B cell (primary cell): ENCODE data around the gene ERCC4. TPM values are rescaled to one million over a fixed set of nuclear protein-coding genes. Genes with fewer than 3 reads are reported as not detected.

Experiments
- ATAC-seq: fragments of 200-7000 bp; cut with Tn5 transposase; one replicate; pipeline ENCODE4 v1.10.0; 2021; ENCODE audit warnings: low read depth, mild to moderate bottlenecking, moderate number of reproducible peaks, moderate library complexity
- CTCF ChIA-PET: fragments of 350-600 bp; sonication (Branson Sonifier 250); formaldehyde crosslinking; loops from one replicate; lab custom pipeline; 2021; ENCODE audit warnings: antibody characterized with exemption, inconsistent platforms; lab: Charles Lee
- POLR2A ChIA-PET: fragments of 350-600 bp; sonication (Branson Sonifier 250); formaldehyde crosslinking; loops from one replicate; lab custom pipeline; 2021; ENCODE audit warnings: antibody characterized with exemption; lab: Charles Lee
- DNase-seq: peaks from one replicate; pipeline ENCODE4 v3.0.0; 2013
- H2AFZ ChIP-seq: 2 replicates; pipeline ENCODE4 v1.6.1; 2012; ENCODE audit warnings: mild to moderate bottlenecking, low read depth, low read length; ENCODE audit not compliant: insufficient read depth, poor library complexity, severe bottlenecking
- H3K27ac ChIP-seq, 2 donors: 1 replicate in 1 of 2; 2 replicates in 1 of 2; pipeline ENCODE4 v1.5.1; 2012 to 2013; ENCODE audit warnings: low read length in 2 of 2, mild to moderate bottlenecking in 2 of 2, moderate library complexity in 1 of 2
- H3K27me3 ChIP-seq, 4 experiments: fragments of 200-600 bp in 1 of 4; sonication (generic) in 1 of 4; replicated peaks in 1 of 4; 1 replicate in 2 of 4; 2 replicates in 2 of 4; pipeline versions ENCODE4 v1.6.1 to v1.7.0; 2013 to 2016; ENCODE audit warnings: low read length in 3 of 4, mild to moderate bottlenecking in 2 of 4, mixed read lengths in 1 of 4, moderate library complexity in 1 of 4; ENCODE audit not compliant: insufficient read depth in 4 of 4, control insufficient read depth in 3 of 4; ENCODE audit errors: control extremely low read depth in 1 of 4
- H3K36me3 ChIP-seq, 2 experiments: replicated peaks in 1 of 2; 1 replicate in 1 of 2; 2 replicates in 1 of 2; pipeline versions ENCODE4 v1.6.1 to v1.7.1; 2013; ENCODE audit warnings: low read length in 1 of 2; ENCODE audit not compliant: insufficient read depth in 2 of 2, control insufficient read depth in 1 of 2; ENCODE audit errors: control extremely low read depth in 1 of 2, extremely low read depth in 1 of 2
- H3K4me1 ChIP-seq, 2 donors: fragments of 200-600 bp in 1 of 2; sonication (generic) in 1 of 2; 1 replicate in 1 of 2; 2 replicates in 1 of 2; pipeline versions ENCODE4 v1.5.1 to v1.6.1; 2013 to 2017; ENCODE audit warnings: low read length in 2 of 2; ENCODE audit not compliant: control insufficient read depth in 2 of 2, insufficient read depth in 2 of 2
- H3K4me2 ChIP-seq: replicated peaks from 2 replicates; pipeline ENCODE3; 2012; ENCODE audit warnings: mild to moderate bottlenecking, low read depth, low read length; ENCODE audit not compliant: poor library complexity, severe bottlenecking
- H3K4me3 ChIP-seq, 5 experiments: fragments of 200-600 bp in 1 of 5; sonication (generic) in 1 of 5; 1 replicate in 3 of 5; 2 replicates in 2 of 5; pipeline versions ENCODE4 v1.5.1 to v1.7.0; 2011 to 2016; ENCODE audit warnings: low read length in 4 of 5, mild to moderate bottlenecking in 4 of 5, low read depth in 2 of 5, control low read depth in 1 of 5, moderate library complexity in 1 of 5; ENCODE audit not compliant: insufficient read depth in 1 of 5; ENCODE audit errors: control extremely low read depth in 1 of 5, extremely low read depth in 1 of 5
- H3K79me2 ChIP-seq: fragments of 200-600 bp; sonication (generic); one replicate; pipeline ENCODE4 v1.6.0; 2016; ENCODE audit warnings: low read length; ENCODE audit not compliant: control insufficient read depth, insufficient read depth
- H3K9ac ChIP-seq: fragments of 200-600 bp; sonication (generic); 2 replicates; pipeline ENCODE4 v1.6.1; 2017; ENCODE audit warnings: mild to moderate bottlenecking, low read length, moderate library complexity
- H3K9me3 ChIP-seq, 3 donors: one replicate each; pipeline versions ENCODE4 v1.6.1 to v1.7.1; 2013; ENCODE audit warnings: low read length in 2 of 3; ENCODE audit not compliant: control insufficient read depth in 2 of 3, insufficient read depth in 1 of 3; ENCODE audit errors: control extremely low read depth in 1 of 3
- H4K20me1 ChIP-seq: 2 replicates; pipeline ENCODE4 v1.6.0; 2012; ENCODE audit warnings: mild to moderate bottlenecking, low read length; ENCODE audit not compliant: insufficient read depth, control insufficient read depth, poor library complexity, severe bottlenecking
- H3K27ac Mint-ChIP-seq: one replicate; pipeline ENCODE4 v1.8.0; 2021; ENCODE audit warnings: mixed read lengths
- H3K27me3 Mint-ChIP-seq: one replicate; pipeline ENCODE4 v1.8.0; 2021; ENCODE audit warnings: mixed read lengths
- H3K4me1 Mint-ChIP-seq: one replicate; pipeline ENCODE4 v1.8.0; 2021; ENCODE audit warnings: mixed read lengths
- H3K4me3 Mint-ChIP-seq: one replicate; pipeline ENCODE4 v1.8.0; 2021; ENCODE audit warnings: mixed read lengths
- H3K9me3 Mint-ChIP-seq: one replicate; pipeline ENCODE4 v1.8.0; 2022; ENCODE audit warnings: mixed read lengths; ENCODE audit not compliant: insufficient read depth
- CTCF ChIP-seq: fragments of 200-600 bp; IDR thresholded peaks from one replicate; pipeline ENCODE4 v1.8.0; 2022; ENCODE audit warnings: antibody characterized with exemption, mild to moderate bottlenecking
- EZH2 ChIP-seq: IDR thresholded peaks from 2 replicates; pipeline ENCODE4 v1.6.1; 2012; ENCODE audit warnings: borderline replicate concordance, low read depth, mild to moderate bottlenecking, moderate library complexity, low read length; ENCODE audit not compliant: insufficient read depth, poor library complexity, severe bottlenecking
- WGBS: methylation state at CpG from one replicate; pipeline ENCODE4 v1.1.5; 2013; ENCODE audit warnings: missing lambda C conversion rate; ENCODE audit not compliant: insufficient coverage; 5-methylcytosine and 5-hydroxymethylcytosine counted together
- intact Hi-C: fragments of 100-400 bp; cut with micrococcal nuclease; formaldehyde crosslinking; loops from one replicate; pipeline ENCODE4 v1.10.0; 2022
- polyA plus RNA-seq: library from polyadenylated mRNA; depleted of rRNA; stranded (reverse); fragments of >200 nt; gene quantifications from 2 replicates; pipeline ENCODE4 v1.2.3, GENCODE V29; 2012
- total RNA-seq, 2 donors: library from RNA; stranded (reverse); fragments of 120-200 nt in 1 of 2; gene quantifications; 1 replicate in 1 of 2; 2 replicates in 1 of 2; pipeline versions ENCODE4 v1.2.3 to v1.2.4, GENCODE V29; 2013 to 2022

ERCC4 gene
- total and polyA plus RNA-seq, 2 donors (not counting 1 experiment from before 2014, with no cell fraction given), result 1.0 to 11.9 TPM

GRCh38 chr16:13997933-13998332, 78.0 kb downstream of the ERCC4 start:
- Mint-ChIP-seq H3K4me3 (peak overlapping the region; percentile 17), H3K27me3 (no peaks in the 10 kb centered on the region), H3K9me3 (peaks cover 3% of the 10 kb centered on the region), H3K27ac (peak overlapping the region; percentile 84), H3K4me1 (peaks cover 43% of the 10 kb centered on the region)
- Histone ChIP-seq H3K27me3 (no peaks in the 10 kb centered on the region), H3K9me3 (peaks cover 0 to 22% (median 0%) of the 10 kb centered on the region in 3 donors), H4K20me1 (no peaks in the 10 kb centered on the region), H3K27ac (peak overlapping the region; percentile 41 to 64), H2AFZ (peak overlapping the region; percentile 9), H3K9ac (no peak overlapping the region), H3K36me3 (no peaks in the 10 kb centered on the region), H3K4me2 (peak overlapping the region; percentile 41), H3K4me3 (no peak overlapping the region), H3K79me2 (no peaks in the 10 kb centered on the region), H3K4me1 (peaks cover 37 to 48% of the 10 kb centered on the region in 2 donors)
- POLR2A ChIA-PET, result interaction anchor here (0.6 to 0.7 kb wide), 3 partner anchors 13 to 504 kb away, joined by 3 to 8 read pairs (median 3); partner anchors contain the start of gene ERCC4
- CTCF ChIA-PET, result interaction anchor here (0.6 to 1.3 kb wide), 4 partner anchors 41 to 101 kb away, joined by 3 read pairs; partner anchors contain the start of gene ERCC4
- intact Hi-C loops, result no loop called here
- TF ChIP-seq EZH2 (no peak), CTCF (no peak)
- WGBS, result 0% methylated on average over 2 of the region's 5 CpGs
- peak; percentile 89 for ATAC-seq
- peak; percentile 55 for DNase-seq

- H3K27ac Mint-ChIP-seq, result peak overlapping the region; percentile 50
- POLR2A ChIA-PET, result no interaction called here
- H3K4me3 Mint-ChIP-seq, result peak overlapping the region; percentile 38
Measured at GRCh38 chr16:13999071-13999894, 79.3 kb downstream of the ERCC4 start.

More at GRCh38 chr16:13999071-13999894, 79.3 kb downstream of the ERCC4 start:
- H3K27ac ChIP-seq, result peak overlapping the region in 1 of 2 donors; percentile 18
- H3K4me1 Mint-ChIP-seq, result peaks cover 50% of the 10 kb centered on the region
- intact Hi-C loops, result no loop called here
- H3K4me2 ChIP-seq, result peak overlapping the region; percentile 46
- H3K9ac ChIP-seq, result no peak overlapping the region
- ATAC-seq (no peak), DNase-seq (no peak)
- peaks cover 44 to 53% of the 10 kb centered on the region in 2 donors for H3K4me1 ChIP-seq
- CTCF ChIA-PET, result no interaction called here
- H2AFZ ChIP-seq, result peak overlapping the region; percentile 57
- H4K20me1 ChIP-seq, result no peaks in the 10 kb centered on the region
- peaks cover 0 to 22% (median 0%) of the 10 kb centered on the region in 3 donors for H3K9me3 ChIP-seq
- H3K9me3 Mint-ChIP-seq, result peaks cover 3% of the 10 kb centered on the region
- H3K36me3 ChIP-seq, result no peaks in the 10 kb centered on the region
- WGBS, result 89% methylated on average over 5 of the region's 10 CpGs
- H3K4me3 ChIP-seq, result no peak overlapping the region
- H3K27me3 Mint-ChIP-seq, result no peaks in the 10 kb centered on the region
- TF ChIP-seq EZH2, result no peak
- no peaks in the 10 kb centered on the region for H3K79me2 ChIP-seq
- no peaks in the 10 kb centered on the region for H3K27me3 ChIP-seq
